Body of pancreas (tissue), 4 donors: ENCODE data around the gene PDLIM4. TPM values are rescaled to one million over a fixed set of nuclear protein-coding genes. Genes with fewer than 3 reads are reported as not detected.

Source experiments
- ATAC-seq: fragments of 150-250 bp; one replicate; pipeline ENCODE4 v1.9.1; 2016
- DNase-seq, 4 donors: peaks; one replicate each; pipeline ENCODE4 v3.0.0-alpha.2; 2019
- H3K27ac ChIP-seq, 4 donors: fragments of 200-600 bp; sonication (generic); 1 replicate in 3 of 4; 2 replicates in 1 of 4; pipeline versions ENCODE4 v1.5.1 to v1.6.1; 2016 to 2019; ENCODE audit warnings: mild to moderate bottlenecking in 1 of 4, mixed read lengths in 1 of 4, moderate library complexity in 1 of 4
- H3K27me3 ChIP-seq, 2 donors: fragments of 200-600 bp; sonication (generic); one replicate each; pipeline ENCODE4 v1.6.0; 2016; ENCODE audit warnings: mild to moderate bottlenecking in 1 of 2
- H3K36me3 ChIP-seq, 2 donors: fragments of 200-600 bp; sonication (generic); replicated peaks in 1 of 2; 2 replicates each; pipeline ENCODE4 v1.5.1; 2016; ENCODE audit warnings: low read depth in 2 of 2; ENCODE audit not compliant: insufficient read depth in 1 of 2
- H3K4me1 ChIP-seq: fragments of 200-600 bp; sonication (generic); one replicate; pipeline ENCODE4 v1.6.0; 2016
- H3K4me3 ChIP-seq, 2 donors: fragments of 200-600 bp; sonication (generic); 1 replicate in 1 of 2; 2 replicates in 1 of 2; pipeline ENCODE4 v1.5.1; 2016 to 2019
- H3K9me3 ChIP-seq, 3 donors: fragments of 200-600 bp; sonication (generic); 1 replicate in 2 of 3; 2 replicates in 1 of 3; pipeline ENCODE4 v1.5.1; 2016
- POLR2A ChIP-seq, 3 donors: fragments of 450-650 bp; IDR thresholded peaks; one replicate each; pipeline ENCODE4 v1.6.1; 2016; ENCODE audit warnings: antibody characterized with exemption in 3 of 3, mild to moderate bottlenecking in 2 of 3
- WGBS, 2 donors: methylation state at CpG; one replicate each; pipeline ENCODE4 v1.1.5; 2017; 5-methylcytosine and 5-hydroxymethylcytosine counted together
- intact Hi-C: fragments of 100-400 bp; cut with DNase I; formaldehyde crosslinking; loops from one replicate; pipeline ENCODE4 v1.15.1; 2023
- total RNA-seq, 2 donors: library from RNA; depleted of rRNA; stranded (reverse); fragments of >200 nt; gene quantifications; one replicate each; pipeline ENCODE4 v1.1.0, GENCODE V29; 2016
- TF ChIP-seq, protein P1 (sequence below), 7 experiments: fragments of 450-650 bp in 4 of 7; fragments of 200-600 bp in 3 of 7; sonication (generic) in 3 of 7; IDR thresholded peaks; one replicate each; pipeline ENCODE4 v1.5.1; 2016 to 2019; ENCODE audit warnings: antibody characterized with exemption in 7 of 7

Gene PDLIM4
- total RNA-seq, 2 donors from 2014 or later: 4.2 to 4.3 TPM

DNA sequence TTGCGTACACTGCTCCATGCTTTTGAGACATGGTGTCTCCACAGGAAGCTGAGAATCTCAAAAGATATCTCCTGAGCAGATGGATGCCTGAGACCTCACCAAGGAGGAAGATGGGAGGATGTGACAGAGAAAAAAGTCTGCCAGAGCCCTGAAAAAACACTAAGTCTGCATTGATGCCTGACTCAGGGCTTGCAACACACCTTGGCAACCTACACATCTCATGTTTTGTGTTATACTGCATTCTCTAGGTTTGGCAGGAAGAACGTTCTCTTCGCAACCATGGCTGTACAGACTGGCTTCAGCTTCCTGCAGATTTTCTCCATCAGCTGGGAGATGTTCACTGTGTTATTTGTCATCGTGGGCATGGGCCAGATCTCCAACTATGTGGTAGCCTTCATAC lies 55.9 kb downstream of the PDLIM4 start:
- ATAC-seq: no peak
- no peaks in the 10 kb centered on the region for H3K36me3 ChIP-seq
- H3K27me3 ChIP-seq: no peaks in the 10 kb centered on the region
- TF ChIP-seq, protein P1, sequence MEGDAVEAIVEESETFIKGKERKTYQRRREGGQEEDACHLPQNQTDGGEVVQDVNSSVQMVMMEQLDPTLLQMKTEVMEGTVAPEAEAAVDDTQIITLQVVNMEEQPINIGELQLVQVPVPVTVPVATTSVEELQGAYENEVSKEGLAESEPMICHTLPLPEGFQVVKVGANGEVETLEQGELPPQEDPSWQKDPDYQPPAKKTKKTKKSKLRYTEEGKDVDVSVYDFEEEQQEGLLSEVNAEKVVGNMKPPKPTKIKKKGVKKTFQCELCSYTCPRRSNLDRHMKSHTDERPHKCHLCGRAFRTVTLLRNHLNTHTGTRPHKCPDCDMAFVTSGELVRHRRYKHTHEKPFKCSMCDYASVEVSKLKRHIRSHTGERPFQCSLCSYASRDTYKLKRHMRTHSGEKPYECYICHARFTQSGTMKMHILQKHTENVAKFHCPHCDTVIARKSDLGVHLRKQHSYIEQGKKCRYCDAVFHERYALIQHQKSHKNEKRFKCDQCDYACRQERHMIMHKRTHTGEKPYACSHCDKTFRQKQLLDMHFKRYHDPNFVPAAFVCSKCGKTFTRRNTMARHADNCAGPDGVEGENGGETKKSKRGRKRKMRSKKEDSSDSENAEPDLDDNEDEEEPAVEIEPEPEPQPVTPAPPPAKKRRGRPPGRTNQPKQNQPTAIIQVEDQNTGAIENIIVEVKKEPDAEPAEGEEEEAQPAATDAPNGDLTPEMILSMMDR (IDR thresholded peaks at IDR 0.05): no peak
- no peak for TF ChIP-seq POLR2A (IDR thresholded peaks at IDR 0.05)
- intact Hi-C loops: no loop called here
- H3K4me1 ChIP-seq: no peaks in the 10 kb centered on the region
- no peak overlapping the region for H3K27ac ChIP-seq
- no peak for DNase-seq
- H3K4me3 ChIP-seq: no peak overlapping the region
- WGBS, 2 donors: 85 to 96% methylated on average over 4 of the region's 4 CpGs
- no peaks in the 10 kb centered on the region for H3K9me3 ChIP-seq

DNA sequence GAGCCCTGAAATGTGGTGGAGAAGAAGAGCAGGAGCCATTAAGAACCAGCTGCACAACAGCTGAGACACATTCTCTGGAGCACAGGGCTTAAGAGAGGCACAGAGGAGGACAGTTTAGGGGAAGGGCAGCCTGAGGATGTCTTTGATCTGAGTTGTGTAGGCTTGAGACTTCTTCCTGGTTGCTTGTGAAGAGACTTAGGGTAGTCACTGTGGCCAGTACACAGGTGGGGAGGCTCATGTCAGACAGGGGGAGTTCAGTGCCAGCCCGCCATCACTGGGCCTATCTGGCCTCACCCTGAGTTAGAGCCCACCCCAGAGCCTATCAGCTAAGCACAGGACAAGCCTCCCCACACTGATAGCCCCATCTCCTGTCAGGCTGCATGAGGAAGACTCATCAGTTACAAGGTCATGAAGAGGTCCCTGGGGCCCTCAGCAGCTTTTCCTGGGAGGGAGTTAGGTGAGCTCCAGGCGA lies 56.5 kb downstream of the PDLIM4 start:
- WGBS, 2 donors: 90 to 95% methylated on average over 2 of the region's 2 CpGs
- no peak for DNase-seq
- Histone ChIP-seq H3K4me1 (no peaks in the 10 kb centered on the region), H3K27ac (no peak overlapping the region), H3K9me3 (no peaks in the 10 kb centered on the region), H3K36me3 (no peaks in the 10 kb centered on the region), H3K27me3 (no peaks in the 10 kb centered on the region), H3K4me3 (no peak overlapping the region)
- TF ChIP-seq, protein P1 (IDR thresholded peaks at IDR 0.05): no peak
- no peak for TF ChIP-seq POLR2A (IDR thresholded peaks at IDR 0.05)
- ATAC-seq: no peak
- intact Hi-C loops: no loop called here

DNA sequence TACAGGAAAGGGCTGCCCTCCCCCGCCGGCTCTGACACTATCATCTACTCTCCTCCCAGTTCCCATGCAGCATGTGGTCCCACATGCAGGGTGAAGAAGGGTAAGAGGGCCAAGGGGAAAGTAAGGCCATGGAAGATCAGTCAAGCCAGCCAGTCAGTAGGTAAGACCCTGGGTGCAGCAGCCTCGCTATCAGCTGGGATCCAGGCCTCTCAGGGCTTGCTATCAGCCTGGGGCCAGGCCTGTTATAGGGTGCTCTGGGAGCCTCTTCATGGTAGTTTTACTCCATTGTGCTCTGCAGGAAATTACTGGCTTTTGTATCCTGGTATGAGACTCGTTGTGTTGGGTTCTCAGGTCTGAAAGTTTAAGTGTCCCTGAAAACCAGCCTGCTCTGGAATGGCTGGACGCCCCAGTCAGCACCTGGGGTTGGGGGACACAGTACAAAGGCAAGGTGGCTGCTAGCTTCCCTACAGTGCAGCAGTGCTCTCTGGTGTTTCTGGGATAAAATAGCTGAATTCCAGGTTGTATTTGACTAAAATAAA lies 58.1 kb downstream of the PDLIM4 start:
- TF ChIP-seq POLR2A (IDR thresholded peaks at IDR 0.05): no peak
- Histone ChIP-seq H3K27me3 (no peaks in the 10 kb centered on the region), H3K9me3 (no peaks in the 10 kb centered on the region), H3K4me3 (no peak overlapping the region), H3K27ac (no peak overlapping the region), H3K4me1 (no peaks in the 10 kb centered on the region), H3K36me3 (no peaks in the 10 kb centered on the region)
- 83 to 93% methylated on average over 3 to 5 of the region's 5 CpGs for WGBS, 2 donors
- DNase-seq: no peak
- intact Hi-C loops: no loop called here
- no peak for ATAC-seq

DNA sequence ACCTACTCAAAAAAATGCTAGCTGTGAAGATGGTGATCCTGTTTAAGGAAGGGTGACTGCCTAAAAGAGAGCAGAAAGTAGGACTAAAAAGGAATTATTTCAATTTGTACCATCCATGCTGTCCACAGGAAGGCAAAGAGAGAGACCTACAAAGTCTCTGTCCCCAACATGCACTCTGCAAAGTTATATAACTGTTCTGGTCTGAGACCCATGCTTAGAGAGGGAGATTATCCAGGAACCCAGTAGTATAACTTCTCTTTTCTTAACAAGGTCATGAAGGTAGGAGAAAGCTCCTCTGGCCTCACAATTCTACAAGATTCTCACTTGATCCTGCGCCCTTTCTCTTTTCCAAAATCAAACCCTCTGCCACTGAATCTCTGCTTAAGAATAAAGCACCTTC lies 62.5 kb downstream of the PDLIM4 start:
- no peak overlapping the region for H3K4me3 ChIP-seq
- intact Hi-C loops: no loop called here
- H3K4me1 ChIP-seq: no peaks in the 10 kb centered on the region
- ATAC-seq (no peak), DNase-seq (no peak)
- H3K27ac ChIP-seq: no peak overlapping the region
- WGBS, 2 donors: 87 to 90% methylated on average over 1 of the region's 1 CpG
- H3K36me3 ChIP-seq: no peaks in the 10 kb centered on the region
- H3K27me3 ChIP-seq: no peaks in the 10 kb centered on the region
- TF ChIP-seq POLR2A (IDR thresholded peaks at IDR 0.05): no peak
- TF ChIP-seq, protein P1 (IDR thresholded peaks at IDR 0.05): no peak
- no peaks in the 10 kb centered on the region for H3K9me3 ChIP-seq

DNA sequence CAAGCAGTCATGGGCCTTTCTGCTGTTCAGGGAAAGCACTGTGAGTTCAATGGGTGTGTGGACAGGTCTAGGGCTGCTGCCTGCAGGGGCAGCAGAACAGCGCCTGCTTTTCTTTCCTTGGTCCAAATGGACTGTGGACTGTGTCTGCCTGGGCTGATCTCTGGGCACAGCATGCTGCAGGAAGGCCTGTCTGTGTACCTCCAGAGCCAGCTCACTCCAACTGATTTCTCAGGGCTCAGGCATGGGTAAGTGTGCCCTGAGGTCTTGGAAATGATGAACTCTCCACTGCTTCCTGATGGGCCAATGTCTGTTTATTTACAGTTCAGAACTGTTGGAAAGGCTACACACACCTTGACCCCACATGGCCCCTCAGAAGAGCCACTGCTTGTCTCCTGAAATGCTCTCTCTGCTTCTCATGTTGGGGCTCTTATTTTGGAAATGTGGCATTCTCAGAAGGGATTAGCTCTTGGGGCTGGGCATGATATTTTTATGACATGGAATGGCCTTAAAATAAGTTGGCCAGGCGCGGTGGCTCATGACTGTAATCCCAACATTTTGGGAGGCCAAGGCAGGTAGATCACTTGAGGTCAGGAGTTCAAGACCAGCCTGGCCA lies 63.7 kb downstream of the PDLIM4 start:
- H3K27me3 ChIP-seq: no peaks in the 10 kb centered on the region
- intact Hi-C loops: no loop called here
- DNase-seq (no peak), ATAC-seq (no peak)
- no peak overlapping the region for H3K27ac ChIP-seq
- WGBS, 2 donors: 91 to 98% methylated on average over 2 to 3 of the region's 3 CpGs
- TF ChIP-seq POLR2A (IDR thresholded peaks at IDR 0.05): no peak
- TF ChIP-seq, protein P1 (IDR thresholded peaks at IDR 0.05): no peak
- no peaks in the 10 kb centered on the region for H3K36me3 ChIP-seq
- no peaks in the 10 kb centered on the region for H3K9me3 ChIP-seq
- no peaks in the 10 kb centered on the region for H3K4me1 ChIP-seq
- H3K4me3 ChIP-seq: no peak overlapping the region
